Measurements from ENCODE around the gene ARHGAP25. TPM values are rescaled to one million over a fixed set of nuclear protein-coding genes. Genes with fewer than 3 reads are reported as not detected.

ARHGAP25 gene, protein sequence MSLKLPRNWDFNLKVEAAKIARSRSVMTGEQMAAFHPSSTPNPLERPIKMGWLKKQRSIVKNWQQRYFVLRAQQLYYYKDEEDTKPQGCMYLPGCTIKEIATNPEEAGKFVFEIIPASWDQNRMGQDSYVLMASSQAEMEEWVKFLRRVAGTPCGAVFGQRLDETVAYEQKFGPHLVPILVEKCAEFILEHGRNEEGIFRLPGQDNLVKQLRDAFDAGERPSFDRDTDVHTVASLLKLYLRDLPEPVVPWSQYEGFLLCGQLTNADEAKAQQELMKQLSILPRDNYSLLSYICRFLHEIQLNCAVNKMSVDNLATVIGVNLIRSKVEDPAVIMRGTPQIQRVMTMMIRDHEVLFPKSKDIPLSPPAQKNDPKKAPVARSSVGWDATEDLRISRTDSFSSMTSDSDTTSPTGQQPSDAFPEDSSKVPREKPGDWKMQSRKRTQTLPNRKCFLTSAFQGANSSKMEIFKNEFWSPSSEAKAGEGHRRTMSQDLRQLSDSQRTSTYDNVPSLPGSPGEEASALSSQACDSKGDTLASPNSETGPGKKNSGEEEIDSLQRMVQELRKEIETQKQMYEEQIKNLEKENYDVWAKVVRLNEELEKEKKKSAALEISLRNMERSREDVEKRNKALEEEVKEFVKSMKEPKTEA
- 3.1 and 5.8 TPM in 2 replicates for total RNA-seq
- 2.7 and 4.1 TPM in 2 replicates for polyA plus RNA-seq
- 1.3 and 2.7 TPM in 2 replicates for polyA plus RNA-seq (2012)
- 4.2 and 5.7 TPM in 2 replicates for polyA minus RNA-seq (ENCODE audit: low replicate concordance)

DNA sequence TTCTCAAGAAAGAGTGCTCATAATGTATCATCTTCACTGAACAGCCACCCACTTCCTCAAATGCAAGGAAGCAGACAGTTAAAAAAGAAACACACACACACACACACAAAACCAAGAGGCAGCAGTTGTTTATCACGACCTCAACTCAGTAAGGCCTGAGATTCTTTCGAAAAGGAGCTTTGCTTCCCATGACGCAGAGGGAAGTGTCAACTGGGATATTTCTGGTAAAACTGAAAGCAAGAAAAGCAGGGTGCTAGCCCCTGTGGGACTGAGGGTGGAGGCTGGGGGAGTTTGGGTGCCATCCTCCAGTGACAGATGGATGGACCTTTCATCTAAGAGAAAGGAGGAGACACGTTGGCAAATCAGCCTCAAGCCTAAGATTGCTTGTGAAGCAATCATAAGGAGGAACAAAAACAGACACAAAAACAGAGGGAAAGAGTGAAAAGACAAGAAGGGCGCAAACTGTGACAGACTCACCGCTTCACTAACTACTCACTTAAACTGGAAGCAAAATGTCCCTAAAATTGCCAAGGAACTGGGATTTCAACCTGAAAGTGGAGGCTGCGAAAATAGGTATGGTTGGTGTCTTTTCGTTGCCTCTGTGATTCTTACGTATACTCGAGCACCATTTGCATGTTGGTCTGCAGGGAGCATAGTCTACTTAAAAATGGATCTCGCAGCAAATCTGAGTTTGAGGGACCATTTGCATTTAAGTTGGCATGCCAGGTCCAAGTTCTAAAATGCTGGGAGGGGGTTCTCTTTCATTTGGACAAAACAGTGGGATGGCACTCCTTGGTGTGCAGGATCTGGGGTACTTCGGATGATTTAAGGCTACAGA is at the start of gene ARHGAP25:
Gene ARHGAP25, plus strand, starts transcription at position 124 of the 838 bp plus-strand sequence. Its CDS starts 389 bp downstream, at position 513.
- Histone ChIP-seq H3K4me1 (ENCODE audit: control insufficient read depth, extremely low read depth, insufficient read depth, low read length) (peaks cover 2% of the 10 kb centered on the region), H3K9me3 (ENCODE audit: control insufficient read depth, insufficient read depth, low read depth, low read length) (no peaks in the 10 kb centered on the region), H3K9ac (ENCODE audit: insufficient read depth, low read length) (no peak within 1 kb of the TSS), H2AFZ (ENCODE audit: low read length) (peak within 1 kb of the TSS; percentile 39), H3K36me3 (ENCODE audit: control insufficient read depth, insufficient read depth, low read length) (no peaks in the 10 kb centered on the region), H3K4me3 (replicated peaks in 1 of 4; ENCODE audit: control extremely low read depth in 1 of 4, insufficient read depth in 1 of 4, low read depth in 3 of 4, low read length in 4 of 4) (no peak within 1 kb of the TSS), H3K79me2 (ENCODE audit: control insufficient read depth, insufficient read depth, low read length) (no peaks in the 10 kb centered on the region), H4K20me1 (ENCODE audit: control insufficient read depth, extremely low read depth, insufficient read depth, low read length) (no peaks in the 10 kb centered on the region), H3K4me2 (ENCODE audit: extremely low read depth, insufficient read depth, low read length) (no peak within 1 kb of the TSS), H3K27ac (ENCODE audit: insufficient read depth, low read length) (no peak within 1 kb of the TSS), H3K27me3 (ENCODE audit: control insufficient read depth, insufficient read depth, low read length) (no peaks in the 10 kb centered on the region)
- TF ChIP-seq, protein P1, sequence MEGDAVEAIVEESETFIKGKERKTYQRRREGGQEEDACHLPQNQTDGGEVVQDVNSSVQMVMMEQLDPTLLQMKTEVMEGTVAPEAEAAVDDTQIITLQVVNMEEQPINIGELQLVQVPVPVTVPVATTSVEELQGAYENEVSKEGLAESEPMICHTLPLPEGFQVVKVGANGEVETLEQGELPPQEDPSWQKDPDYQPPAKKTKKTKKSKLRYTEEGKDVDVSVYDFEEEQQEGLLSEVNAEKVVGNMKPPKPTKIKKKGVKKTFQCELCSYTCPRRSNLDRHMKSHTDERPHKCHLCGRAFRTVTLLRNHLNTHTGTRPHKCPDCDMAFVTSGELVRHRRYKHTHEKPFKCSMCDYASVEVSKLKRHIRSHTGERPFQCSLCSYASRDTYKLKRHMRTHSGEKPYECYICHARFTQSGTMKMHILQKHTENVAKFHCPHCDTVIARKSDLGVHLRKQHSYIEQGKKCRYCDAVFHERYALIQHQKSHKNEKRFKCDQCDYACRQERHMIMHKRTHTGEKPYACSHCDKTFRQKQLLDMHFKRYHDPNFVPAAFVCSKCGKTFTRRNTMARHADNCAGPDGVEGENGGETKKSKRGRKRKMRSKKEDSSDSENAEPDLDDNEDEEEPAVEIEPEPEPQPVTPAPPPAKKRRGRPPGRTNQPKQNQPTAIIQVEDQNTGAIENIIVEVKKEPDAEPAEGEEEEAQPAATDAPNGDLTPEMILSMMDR (conservative IDR thresholded peaks at IDR 0.05 in 1 of 2, IDR thresholded peaks at IDR 0.05 in 1 of 2; ENCODE audit: low read depth in 1 of 2, low read length in 2 of 2), result no peak
- no peak for TF ChIP-seq EZH2 (IDR thresholded peaks at IDR 0.05; ENCODE audit: low read length, missing control alignments)
- DNase-seq (ENCODE audit: low read depth in 2 of 2), result no peak

DNA sequence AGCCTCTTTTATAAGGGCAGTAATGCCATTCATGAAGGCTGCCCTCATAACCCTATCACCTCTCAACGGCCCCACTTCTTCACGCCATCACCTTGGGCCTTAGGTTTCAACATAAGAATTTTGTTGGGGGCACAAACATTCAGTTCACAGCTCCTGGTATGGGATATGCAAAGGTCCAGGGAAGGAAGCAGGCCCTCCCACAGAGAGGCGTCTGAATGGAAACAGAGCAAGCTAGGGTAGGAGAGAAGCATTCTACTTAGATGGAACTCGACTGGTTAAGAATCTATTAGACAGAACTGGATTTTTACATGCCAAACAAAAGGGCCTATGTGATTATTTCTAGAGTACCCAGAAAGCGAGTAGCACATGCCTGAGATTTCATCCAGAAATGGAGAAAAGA is 48.4 kb upstream of the ARHGAP25 start:
- no peaks in the 10 kb centered on the region for H3K27me3 ChIP-seq (ENCODE audit: control insufficient read depth, insufficient read depth, low read length)
- H3K4me1 ChIP-seq (ENCODE audit: control insufficient read depth, extremely low read depth, insufficient read depth, low read length), result no peaks in the 10 kb centered on the region
- H3K4me2 ChIP-seq (ENCODE audit: extremely low read depth, insufficient read depth, low read length), result no peak overlapping the region
- H3K4me3 ChIP-seq (replicated peaks in 1 of 4; ENCODE audit: control extremely low read depth in 1 of 4, insufficient read depth in 1 of 4, low read depth in 3 of 4, low read length in 4 of 4), result no peak overlapping the region
- no peak for DNase-seq (ENCODE audit: low read depth in 2 of 2)
- no peaks in the 10 kb centered on the region for H4K20me1 ChIP-seq (ENCODE audit: control insufficient read depth, extremely low read depth, insufficient read depth, low read length)
- no peak overlapping the region for H3K9ac ChIP-seq (ENCODE audit: insufficient read depth, low read length)
- H3K36me3 ChIP-seq (ENCODE audit: control insufficient read depth, insufficient read depth, low read length), result no peaks in the 10 kb centered on the region
- H3K79me2 ChIP-seq (ENCODE audit: control insufficient read depth, insufficient read depth, low read length), result no peaks in the 10 kb centered on the region
- H3K9me3 ChIP-seq (ENCODE audit: control insufficient read depth, insufficient read depth, low read depth, low read length), result no peaks in the 10 kb centered on the region
- TF ChIP-seq, protein P1 (conservative IDR thresholded peaks at IDR 0.05 in 1 of 2, IDR thresholded peaks at IDR 0.05 in 1 of 2; ENCODE audit: low read depth in 1 of 2, low read length in 2 of 2), result no peak
- no peak for TF ChIP-seq EZH2 (IDR thresholded peaks at IDR 0.05; ENCODE audit: low read length, missing control alignments)
- no peak overlapping the region for H2AFZ ChIP-seq (ENCODE audit: low read length)
- no peak overlapping the region for H3K27ac ChIP-seq (ENCODE audit: insufficient read depth, low read length)

DNA sequence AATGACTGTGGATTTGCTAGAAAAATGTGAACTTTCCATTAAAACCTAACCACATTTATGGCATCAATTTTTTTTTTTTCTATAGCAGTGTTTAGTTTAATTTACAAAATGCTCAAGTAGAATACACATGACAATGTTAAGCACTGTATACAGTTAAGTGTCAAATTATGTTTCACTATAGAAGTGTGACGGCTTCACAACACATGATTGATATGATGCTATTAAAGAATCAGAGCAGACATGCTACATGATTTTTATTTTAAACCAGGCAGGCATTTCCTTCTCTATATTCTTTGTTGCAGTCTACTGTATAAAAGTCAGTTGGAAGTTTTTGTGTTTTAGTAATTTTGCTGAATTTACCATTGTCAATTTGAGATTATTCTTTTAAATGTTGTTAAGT is 47.6 kb upstream of the ARHGAP25 start:
- Histone ChIP-seq H3K4me3 (replicated peaks in 1 of 4; ENCODE audit: control extremely low read depth in 1 of 4, insufficient read depth in 1 of 4, low read depth in 3 of 4, low read length in 4 of 4) (no peak overlapping the region), H3K27me3 (ENCODE audit: control insufficient read depth, insufficient read depth, low read length) (no peaks in the 10 kb centered on the region), H3K9me3 (ENCODE audit: control insufficient read depth, insufficient read depth, low read depth, low read length) (no peaks in the 10 kb centered on the region), H3K79me2 (ENCODE audit: control insufficient read depth, insufficient read depth, low read length) (no peaks in the 10 kb centered on the region), H3K36me3 (ENCODE audit: control insufficient read depth, insufficient read depth, low read length) (no peaks in the 10 kb centered on the region), H3K4me1 (ENCODE audit: control insufficient read depth, extremely low read depth, insufficient read depth, low read length) (no peaks in the 10 kb centered on the region), H3K9ac (ENCODE audit: insufficient read depth, low read length) (no peak overlapping the region), H3K4me2 (ENCODE audit: extremely low read depth, insufficient read depth, low read length) (no peak overlapping the region), H3K27ac (ENCODE audit: insufficient read depth, low read length) (no peak overlapping the region), H4K20me1 (ENCODE audit: control insufficient read depth, extremely low read depth, insufficient read depth, low read length) (no peaks in the 10 kb centered on the region), H2AFZ (ENCODE audit: low read length) (no peak overlapping the region)
- DNase-seq (ENCODE audit: low read depth in 2 of 2), result no peak
- TF ChIP-seq EZH2 (IDR thresholded peaks at IDR 0.05; ENCODE audit: low read length, missing control alignments), result no peak
- TF ChIP-seq, protein P1 (conservative IDR thresholded peaks at IDR 0.05 in 1 of 2, IDR thresholded peaks at IDR 0.05 in 1 of 2; ENCODE audit: low read depth in 1 of 2, low read length in 2 of 2), result no peak

Data from fibroblast of lung (primary cell).